NCI-H2107 (cell line): ENCODE data around the gene ZNF764.
A peak's percentile ranks its signal among the peaks of the same experiment; 100 is the strongest.
"Not testable (repeated sequence)": the region's sequence is repeated elsewhere in the genome, so short reads cannot be mapped to it uniquely, and the experiment has no call there.

Experiments
- DNase-seq: peaks from one replicate; lab custom pipeline; 2025; lab: John Stamatoyannopoulos, UW

The ZNF764 gene

DNA sequence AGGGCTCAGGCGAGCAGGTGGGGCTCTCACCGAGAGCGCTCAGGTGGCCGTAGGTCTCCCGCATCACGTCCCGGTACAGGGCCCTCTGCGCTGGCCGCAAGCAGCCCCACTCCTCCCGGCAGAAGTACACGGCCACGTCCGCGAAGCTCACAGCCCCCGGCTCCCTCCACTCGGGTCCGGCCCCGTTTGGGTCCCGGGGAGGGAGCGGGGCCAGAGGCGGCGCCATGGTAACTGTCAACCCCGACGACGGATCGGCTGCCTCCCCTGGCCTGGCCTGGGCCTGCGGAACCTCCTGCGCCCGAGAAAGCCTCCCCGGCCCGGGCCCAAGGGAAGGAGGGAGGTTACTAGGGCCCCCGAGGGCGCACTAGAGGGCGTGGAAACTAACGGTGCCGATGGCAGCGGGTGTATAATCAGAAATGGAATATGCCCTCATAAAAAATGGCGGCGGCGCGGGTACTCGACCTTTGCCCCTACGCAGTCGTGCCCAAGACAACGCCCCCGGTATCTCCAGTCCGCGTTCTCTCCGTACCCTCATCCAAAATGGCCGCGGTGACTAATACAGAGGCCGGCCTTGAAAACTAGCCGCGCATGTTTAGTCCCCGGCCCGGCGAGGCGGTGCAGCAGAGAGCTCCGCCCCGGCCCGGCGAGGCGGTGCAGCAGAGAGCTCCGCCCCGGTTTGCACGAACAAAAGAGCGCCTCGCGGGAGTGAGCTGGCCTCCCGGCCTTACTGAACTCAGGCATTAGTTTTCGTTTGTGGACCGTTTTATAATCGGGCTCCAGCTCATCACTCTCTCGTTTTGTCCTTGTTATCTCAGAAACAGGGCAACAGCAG lies at the start of gene ZNF764:
Gene ZNF764 (minus strand): TSS at position 418 of the 832 bp plus-strand sequence. CDS start 192 bp downstream, at position 226.
- peak; percentile 97 for DNase-seq

DNA sequence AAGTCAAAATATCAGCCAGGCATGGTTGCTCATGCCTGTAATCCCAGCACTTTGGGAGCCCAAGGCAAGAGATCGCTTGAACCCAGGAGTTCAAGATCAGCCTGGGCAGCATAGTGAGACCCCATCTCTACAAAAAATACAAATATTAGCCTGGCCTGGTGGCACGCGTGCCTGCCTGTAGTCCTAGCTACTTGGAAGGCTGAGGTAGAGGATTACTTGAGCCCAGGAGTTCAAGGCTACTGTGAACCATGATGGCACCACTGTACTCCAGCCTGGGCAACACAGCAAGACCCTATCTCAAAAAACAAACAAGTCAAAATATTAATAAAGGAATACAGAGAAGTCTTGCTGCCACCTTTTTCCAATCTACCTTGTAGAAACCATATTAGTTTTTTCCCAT lies 47.8 kb upstream of the ZNF764 start:
- no peak for DNase-seq

DNA sequence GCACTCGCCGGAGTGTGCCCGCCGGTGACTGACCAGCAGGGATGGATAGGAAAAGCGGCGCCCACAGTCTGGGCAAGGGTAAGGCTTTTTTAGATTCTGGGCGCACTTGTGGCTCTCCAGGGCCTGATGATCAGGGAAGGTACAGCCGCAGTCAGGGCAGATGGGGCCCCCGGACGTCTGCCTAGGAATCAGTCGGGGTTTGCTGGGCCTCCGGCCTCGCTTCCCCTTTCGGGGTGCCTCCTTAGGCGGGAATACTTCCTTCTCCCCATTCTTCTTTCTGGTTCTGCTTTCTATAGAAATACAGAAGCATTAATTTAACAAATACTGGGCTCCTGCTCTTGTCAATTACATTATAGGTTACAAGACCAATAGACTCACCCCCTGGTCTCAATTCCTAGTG lies 47.0 kb upstream of the ZNF764 start:
- no peak for DNase-seq

DNA sequence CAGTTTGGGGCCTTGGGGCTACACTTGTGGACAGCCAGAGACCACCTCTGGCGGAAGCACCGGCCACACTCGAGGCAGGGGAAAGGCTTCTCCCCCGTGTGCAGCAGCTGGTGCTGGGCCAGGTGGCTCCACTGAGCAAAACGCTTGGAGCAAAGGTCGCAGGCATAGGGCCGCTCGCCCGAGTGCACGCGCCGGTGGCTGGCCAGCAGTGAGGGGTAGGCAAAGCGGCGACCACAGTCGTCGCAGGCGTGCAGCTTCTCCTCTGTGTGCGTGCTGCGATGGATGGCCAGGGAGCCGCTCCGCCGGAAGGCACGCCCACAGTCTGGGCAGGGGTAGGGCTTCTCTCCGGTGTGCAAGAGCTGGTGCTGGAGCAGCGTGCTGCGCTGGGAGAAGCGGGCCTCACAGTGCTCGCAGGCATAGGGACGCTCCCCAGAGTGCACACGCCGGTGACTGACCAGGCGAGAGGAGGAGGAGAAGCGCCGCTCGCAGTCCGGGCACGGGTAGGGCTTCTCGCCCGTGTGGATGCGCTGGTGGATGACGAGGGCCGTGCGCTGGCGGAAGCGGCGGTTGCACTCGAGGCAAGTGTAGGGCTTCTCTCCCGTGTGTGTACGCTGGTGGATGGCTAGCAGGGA lies 46.3 kb upstream of the ZNF764 start:
- DNase-seq, result no peak

DNA sequence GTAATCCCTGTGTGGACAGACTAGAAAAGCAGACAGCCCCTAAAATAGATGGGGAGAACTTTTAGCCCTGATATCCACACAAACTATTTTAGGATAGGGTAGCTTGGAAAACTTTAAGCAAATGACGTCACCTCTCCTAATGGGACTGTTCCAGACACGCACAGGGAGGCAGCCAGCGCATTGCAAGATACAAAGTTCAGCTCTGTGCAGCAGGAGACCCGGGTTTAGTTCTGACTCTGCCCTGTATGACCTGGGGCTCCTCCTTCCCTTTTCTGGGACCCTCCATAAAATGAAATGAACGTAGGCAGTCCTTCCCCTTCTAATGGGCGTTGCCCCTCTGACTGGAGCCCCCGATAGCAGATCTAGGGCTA lies 45.8 kb upstream of the ZNF764 start:
- DNase-seq, result no peak

DNA sequence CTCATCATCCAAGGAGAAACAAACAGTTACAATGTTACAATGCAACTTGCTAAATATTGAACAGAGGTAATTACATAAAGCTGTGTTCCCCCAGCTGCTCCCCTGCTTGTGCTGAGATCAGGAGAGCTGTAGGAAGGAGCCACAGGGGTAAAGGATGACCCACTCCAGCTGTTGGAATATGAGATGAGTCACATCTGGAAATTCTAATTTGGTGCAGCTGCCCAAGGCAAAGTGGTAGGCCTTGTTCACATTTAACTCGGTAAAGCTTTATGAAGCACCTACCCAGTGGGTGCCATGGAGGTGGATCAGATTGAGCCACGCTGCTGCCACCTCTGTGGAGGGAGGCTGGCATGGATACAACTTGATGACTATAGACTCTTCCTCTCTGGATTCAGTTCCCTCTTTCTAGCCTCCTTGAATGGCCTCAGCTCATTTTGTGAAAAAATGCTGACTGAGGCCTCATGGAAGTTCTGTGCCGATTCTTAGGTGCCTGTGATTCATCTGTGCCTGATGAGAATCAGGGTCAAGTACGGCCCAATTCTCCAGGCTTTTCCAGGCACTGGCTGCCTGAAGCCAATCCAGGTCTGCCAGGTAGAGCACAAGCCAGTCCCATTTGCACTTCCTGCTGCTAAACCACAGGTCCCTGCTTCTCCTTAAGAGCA lies 44.6 kb upstream of the ZNF764 start:
- no peak for DNase-seq

DNA sequence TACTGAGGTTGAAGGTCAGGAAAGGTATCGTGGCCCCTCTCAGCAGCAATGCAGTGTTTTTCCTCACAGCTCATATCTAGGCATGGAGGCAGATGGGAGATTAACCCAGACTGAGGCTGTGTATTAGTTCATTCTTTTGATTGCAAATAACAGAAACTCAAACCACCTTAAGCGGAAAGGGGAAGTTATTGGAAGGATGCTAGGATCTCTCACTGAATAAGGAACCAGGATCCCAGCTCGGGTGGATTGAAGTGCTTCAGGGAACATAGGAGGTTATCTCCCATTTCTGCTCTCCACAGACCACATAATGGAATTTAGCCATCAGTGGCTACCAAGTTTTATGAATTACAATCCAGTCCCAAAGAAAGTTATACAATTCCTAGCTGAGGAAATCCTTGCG lies 43.8 kb upstream of the ZNF764 start:
- DNase-seq, result no peak

DNA sequence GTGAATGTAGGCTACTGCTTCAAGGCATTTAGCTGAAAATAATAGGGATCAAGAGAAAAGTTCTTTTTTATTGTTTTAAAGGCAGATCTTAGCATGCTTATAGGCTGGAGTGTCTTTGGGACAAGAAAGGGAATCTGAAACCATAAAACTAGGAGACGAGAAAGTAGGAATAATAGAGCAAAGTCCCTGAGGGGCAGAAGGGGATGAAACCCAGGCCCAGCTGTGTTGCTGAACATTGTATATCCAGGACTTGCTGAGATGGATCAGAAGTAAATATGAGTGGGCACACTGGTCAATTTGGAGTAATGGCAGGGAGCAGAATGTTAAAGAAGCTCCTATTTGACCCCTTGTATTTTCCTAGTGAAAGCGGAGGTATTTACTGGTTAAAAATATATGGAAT lies 42.8 kb upstream of the ZNF764 start:
- no peak for DNase-seq

DNA sequence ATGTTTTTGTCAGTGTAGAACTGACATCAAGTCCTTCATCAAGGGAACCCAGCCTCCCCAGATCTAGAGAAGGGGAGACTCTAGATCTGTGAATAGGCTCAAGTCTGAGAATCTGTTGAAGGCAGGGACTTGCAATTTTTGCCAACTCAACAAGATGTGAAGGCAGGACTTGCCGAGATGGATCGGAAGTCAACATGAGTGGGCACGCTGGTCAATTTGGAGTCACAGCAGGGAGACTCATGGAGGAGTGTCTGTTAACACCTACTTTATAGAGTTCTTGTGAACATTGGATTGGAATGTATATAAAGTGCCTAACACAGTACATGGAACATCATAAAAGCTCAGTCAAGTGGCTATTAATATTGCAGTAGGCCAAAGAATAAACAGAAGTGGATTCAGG lies 42.0 kb upstream of the ZNF764 start:
- no peak for DNase-seq

DNA sequence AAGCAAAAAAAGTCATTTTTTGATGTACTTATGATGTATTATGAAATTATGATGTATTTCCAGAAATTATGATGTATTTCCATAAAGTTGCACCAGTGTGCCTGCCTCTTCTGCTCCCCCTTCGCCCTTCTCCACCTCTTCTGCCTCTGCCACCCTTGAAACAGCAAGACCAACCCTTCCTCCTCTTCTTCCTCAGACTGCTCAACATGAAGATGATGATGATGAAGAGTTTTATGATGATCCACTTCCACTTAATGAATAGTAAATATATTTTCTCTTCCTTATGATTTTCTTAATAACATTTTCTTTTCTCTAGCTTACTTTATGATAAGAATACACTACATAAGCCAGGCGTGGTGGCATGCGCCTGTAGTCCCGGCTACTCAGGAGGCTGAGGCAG lies 34.7 kb upstream of the ZNF764 start:
- no peak for DNase-seq

DNA sequence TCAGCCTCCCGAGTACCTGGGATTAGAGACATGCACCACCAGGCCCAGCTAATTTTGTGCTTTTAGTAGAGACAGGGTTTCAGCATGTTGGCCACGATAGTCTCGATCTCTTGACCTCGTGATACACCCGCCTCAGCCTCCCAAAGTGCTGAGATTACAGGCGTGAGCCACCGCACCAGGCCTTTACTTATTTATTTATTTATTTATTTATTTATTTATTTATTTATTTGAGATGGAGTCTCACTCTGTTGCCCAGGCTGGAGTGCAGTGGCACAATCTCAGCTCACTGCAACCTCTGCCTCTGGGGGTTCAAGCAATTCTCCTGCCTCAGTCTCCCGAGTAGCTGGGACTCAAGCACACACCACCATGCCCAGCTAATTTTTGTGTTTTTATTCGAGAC lies 32.7 kb upstream of the ZNF764 start:
- DNase-seq, result not testable (repeated sequence)

DNA sequence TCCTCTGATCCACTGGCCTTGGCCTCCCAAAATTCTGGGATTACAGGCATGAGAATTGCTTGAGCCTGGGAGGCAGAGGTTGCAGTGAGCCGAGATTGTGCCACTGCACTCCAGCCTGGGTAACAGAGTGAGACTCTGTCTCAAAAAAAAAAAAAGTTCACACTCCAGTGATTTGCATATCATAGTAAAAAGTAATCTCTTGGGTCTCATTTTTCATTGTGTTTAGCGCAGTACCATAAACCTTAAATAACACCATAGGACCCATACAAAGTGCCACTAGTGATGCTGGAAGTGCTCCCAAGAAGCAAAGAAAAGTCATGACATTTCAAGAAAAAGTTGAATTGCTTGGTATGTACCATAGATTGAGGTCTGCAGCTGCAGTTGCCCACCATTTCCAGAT lies 31.4 kb upstream of the ZNF764 start:
- DNase-seq, result not testable (repeated sequence)

DNA sequence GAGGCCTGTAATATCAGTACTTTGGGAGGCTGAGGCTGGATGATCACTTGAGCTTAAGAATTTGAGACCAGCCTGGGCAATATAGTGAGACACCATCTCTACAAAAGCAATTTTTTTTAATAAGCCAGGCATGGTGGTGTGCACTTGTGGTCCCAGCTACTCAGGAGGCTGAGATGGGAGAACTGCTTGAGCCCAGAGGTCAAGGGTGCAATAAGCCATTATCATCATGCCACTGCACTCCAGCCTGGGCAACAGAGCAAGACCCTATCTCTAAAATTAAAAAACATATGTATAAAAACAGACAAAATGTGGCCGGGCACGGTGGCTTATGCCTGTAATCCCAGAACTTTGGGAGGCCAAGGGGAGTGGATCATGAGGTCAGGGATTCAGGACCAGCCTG lies 30.5 kb upstream of the ZNF764 start:
- DNase-seq, result no peak

DNA sequence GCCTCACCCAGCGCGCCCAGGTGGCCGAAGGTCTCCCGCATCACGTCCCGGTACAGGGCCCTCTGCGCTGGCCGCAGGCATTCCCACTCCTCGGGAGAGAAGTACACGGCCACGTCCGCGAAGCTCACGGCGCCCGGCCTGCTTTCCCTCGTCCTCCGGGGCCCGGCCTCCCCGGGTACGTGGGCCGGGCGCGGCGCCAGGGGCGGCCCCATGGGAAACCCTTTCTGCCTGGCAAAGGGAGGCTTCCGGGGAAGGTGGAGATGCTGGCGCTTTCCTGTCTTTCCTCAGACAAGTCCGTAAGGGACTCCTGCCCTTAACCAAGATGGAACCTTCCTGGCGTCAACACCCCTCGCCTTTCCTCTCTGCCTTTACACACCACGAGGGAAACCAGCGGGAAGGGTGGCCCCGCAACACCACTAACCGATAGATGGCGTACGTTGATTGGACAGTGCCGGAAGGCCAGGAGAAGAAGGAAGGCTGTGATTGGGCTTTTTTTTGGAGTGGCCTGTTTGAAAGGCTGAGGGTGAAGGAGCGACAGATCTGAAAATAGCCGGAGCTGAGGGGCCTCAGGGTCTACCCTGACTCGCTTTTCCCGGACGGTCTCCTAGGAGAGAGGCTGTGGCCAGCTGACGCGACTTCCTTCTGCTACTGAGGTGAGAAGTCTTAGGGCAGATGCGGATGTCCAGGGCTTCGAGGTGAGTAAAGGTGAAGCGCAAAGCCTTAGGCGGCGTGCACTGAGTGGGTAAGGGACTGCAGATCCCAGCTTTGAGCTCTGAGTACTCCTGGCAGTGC lies 27.4 kb upstream of the ZNF764 start, which contains the start of gene ZNF785:
Gene ZNF785 (minus strand): TSS at position 298 of the 792 bp plus-strand sequence. CDS start 86 bp downstream, at position 212.
- peak; percentile 93 for DNase-seq

DNA sequence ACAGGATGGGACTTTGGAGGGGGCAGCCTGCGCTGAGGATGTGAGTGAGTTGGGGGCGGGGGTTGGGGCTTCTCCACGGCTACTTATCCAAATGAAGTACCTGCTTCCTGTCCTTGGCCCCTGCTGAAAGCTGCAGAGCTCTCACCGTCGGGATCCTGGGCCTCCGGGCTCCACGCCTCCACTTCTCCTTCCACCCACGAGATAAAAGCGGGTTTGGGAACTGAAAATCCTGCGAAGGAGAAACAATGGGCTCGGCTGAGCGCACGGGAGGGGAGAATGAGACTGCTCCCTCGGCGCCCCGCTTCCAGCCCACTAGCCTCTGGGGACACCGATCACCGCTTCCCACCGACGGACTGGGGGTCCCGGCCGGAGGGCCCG lies 26.8 kb upstream of the ZNF764 start:
- no peak for DNase-seq

DNA sequence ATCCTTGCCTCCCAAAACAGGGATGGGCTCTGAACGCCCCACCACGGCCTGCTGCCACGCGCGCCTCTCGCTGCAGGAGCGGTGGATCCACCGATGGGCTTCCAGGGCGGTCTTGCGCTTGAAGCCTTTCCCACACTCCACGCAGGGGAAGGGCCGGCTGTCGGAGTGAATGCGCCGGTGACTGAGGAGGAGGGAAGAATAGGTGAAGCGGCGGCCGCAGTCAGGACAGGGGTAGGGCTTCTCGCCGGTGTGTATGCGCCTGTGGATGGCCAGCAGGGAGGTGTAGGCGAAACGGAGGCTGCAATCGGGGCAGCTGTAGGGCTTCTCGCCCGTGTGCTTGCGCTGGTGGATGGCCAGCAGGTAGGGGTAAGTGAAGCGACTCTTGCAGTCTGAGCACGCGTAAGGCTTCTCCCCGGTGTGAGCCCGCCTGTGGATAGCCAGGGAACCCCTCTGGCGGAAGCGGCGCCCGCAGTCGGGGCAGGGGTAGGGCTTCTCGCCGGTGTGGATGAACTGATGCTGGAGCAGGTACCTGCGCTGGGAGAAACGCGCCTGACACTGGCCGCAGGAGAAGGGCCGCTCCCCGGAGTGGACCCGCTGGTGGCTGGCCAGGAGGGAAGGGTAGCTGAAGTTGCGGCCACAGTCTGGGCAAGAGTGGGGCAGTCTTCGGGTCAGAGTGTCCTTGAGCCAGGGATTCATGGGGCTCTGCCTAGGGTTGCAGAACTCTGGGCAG lies 24.6 kb upstream of the ZNF764 start:
- no peak for DNase-seq

DNA sequence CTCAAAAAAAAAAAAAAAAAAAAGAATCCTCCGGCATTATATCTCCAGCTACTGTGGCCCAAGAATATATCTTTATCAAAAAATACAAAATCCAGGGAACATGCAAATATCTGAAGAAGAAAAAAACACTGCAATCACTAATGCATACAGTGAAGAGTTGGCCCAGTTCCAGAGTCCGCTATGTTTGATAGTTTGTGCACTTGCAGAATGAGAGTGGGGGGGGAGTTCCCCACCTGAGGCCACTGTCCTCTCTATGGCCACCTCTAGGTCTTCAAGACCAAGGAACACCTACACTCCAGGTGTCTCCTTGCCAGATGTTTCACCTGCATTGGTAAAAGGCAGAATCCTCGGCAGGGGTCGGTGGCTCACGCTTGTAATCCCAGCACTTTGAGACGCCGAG lies 23.3 kb upstream of the ZNF764 start:
- no peak for DNase-seq

DNA sequence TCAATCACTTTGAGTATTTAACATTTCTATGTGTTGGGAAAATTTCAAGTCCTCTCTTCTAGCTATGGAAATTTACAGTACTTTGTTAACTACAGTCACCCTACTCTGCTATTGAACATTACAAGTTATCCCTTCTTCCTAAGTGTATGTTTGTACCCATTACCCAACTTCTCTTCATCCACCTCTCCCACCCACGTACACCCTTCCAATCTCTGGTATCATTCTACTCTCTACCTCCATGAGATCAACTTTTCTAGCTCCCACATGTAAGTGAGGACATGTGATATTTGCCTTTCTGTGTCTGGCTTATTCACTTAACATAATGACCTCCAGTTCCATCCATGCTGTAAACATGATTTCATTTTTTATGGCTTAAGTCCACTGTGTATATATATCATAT lies 16.5 kb upstream of the ZNF764 start:
- DNase-seq, result no peak

DNA sequence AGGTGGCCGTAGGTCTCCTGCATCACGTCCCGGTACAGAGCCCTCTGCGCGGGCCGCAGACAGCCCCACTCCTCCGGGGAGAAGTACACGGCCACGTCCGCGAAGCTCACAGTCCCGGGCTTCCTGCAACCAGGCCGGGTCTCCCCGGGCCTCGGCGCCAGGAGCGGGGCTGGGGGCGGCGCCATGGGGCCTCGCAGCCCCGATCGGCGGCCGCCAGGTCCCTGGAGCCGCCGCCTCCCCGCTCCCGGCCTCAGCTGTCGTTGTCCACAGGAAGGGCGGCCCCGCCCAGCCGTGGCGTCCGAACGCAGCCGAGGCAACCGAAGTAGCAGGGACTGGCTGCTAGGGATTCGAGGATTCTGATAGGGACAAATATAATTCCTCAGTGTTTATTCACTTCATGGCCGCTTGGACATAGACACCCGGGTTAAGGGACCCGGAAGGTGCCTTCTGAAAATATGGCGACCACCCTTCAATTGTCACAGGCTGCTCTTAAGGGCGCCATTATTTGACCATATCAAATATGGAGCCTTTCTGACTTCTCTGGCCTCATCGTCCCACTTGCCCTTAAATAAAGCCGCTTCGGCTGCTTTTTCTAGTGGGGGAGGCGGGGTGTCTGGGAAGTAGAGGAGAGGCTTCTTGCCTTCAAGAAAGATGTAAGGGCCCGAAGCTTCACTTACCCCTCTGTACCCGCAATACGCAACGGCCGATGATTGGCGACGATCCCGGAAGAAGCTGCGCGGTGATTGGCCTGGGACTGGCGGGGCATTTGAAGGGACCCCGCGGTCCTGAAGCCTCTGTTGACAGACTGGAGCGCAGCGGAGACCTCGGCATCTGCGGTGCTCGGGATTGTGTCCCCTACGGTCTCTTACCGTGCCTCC lies 13.5 kb upstream of the ZNF764 start, which contains the start of gene ZNF688:
Gene ZNF688 (minus strand): TSS at position 270 of the 878 bp plus-strand sequence. CDS start 85 bp downstream, at position 185.
- peak; percentile 83 for DNase-seq
